ENCODE measurements around the gene ARL2BP. TPM values are rescaled to one million over a fixed set of nuclear protein-coding genes. Genes with fewer than 3 reads are reported as not detected.

Gene ARL2BP
- total and polyA plus RNA-seq, 9 of the 15 experiments (the other 6 are each of a cell fraction or from before 2014, with no cell fraction given): 16.7 to 41.8 (median 27.2) TPM

DNA sequence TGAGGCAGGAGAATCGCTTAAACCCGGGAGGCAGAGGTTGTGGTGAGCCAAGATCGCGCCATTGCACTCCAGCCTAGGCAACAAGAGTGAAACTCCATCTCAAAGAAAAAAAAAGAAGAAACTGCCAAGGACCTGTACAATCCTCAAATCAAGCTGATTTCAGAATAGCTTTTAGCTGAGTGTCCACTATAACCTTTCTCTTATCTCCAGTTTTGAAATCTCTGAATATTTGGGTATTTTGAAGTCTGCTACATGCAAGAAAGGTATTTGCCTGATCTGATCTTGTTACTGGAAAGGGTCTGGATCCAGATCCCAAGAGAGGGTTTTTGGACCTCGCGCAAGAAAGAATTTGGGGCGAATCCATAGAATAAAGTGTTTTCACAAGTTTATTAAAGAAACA, 19.1 kb upstream of the ARL2BP start:
- ATAC-seq (no peak), DNase-seq (ENCODE audit: extremely low read depth in 1 of 4, low spot score in 3 of 4) (no peak), FAIRE-seq (no peak)
- in situ Hi-C loops (cut with MboI): no loop called here
- H3K9ac ChIP-seq (ENCODE audit: insufficient read depth in 1 of 2, low read depth in 2 of 2, low read length in 2 of 2): no peak overlapping the region
- H3K4me1 ChIP-seq (replicated peaks in 1 of 2; ENCODE audit: control insufficient read depth in 2 of 2, insufficient read depth in 2 of 2, low read length in 2 of 2): no peaks in the 10 kb centered on the region
- peaks cover 86% of the 10 kb centered on the region for H3K36me3 ChIP-seq (ENCODE audit: control insufficient read depth, insufficient read depth, low read length)
- H3K9me1 ChIP-seq (ENCODE audit: control insufficient read depth, insufficient read depth, low read length): no peaks in the 10 kb centered on the region
- H3K27ac ChIP-seq (ENCODE audit: extremely low read depth, low read depth, low read length): no peak overlapping the region
- H3K4me3 ChIP-seq: no peak overlapping the region
- H3K79me2 ChIP-seq (ENCODE audit: control insufficient read depth, insufficient read depth, low read length): no peaks in the 10 kb centered on the region
- TF ChIP-seq MTA2 (IDR thresholded peaks at IDR 0.05; ENCODE audit: low read depth) (no peak), RAD21 (CRISPR knock-in tag; conservative IDR thresholded peaks at IDR 0.05 in 1 of 2, IDR thresholded peaks at IDR 0.05 in 1 of 2) (no peak)
- TF ChIP-seq, protein P1, sequence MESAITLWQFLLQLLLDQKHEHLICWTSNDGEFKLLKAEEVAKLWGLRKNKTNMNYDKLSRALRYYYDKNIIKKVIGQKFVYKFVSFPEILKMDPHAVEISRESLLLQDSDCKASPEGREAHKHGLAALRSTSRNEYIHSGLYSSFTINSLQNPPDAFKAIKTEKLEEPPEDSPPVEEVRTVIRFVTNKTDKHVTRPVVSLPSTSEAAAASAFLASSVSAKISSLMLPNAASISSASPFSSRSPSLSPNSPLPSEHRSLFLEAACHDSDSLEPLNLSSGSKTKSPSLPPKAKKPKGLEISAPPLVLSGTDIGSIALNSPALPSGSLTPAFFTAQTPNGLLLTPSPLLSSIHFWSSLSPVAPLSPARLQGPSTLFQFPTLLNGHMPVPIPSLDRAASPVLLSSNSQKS (CRISPR knock-in tag; IDR thresholded peaks at IDR 0.05): no peak
- TF ChIP-seq, protein P2, sequence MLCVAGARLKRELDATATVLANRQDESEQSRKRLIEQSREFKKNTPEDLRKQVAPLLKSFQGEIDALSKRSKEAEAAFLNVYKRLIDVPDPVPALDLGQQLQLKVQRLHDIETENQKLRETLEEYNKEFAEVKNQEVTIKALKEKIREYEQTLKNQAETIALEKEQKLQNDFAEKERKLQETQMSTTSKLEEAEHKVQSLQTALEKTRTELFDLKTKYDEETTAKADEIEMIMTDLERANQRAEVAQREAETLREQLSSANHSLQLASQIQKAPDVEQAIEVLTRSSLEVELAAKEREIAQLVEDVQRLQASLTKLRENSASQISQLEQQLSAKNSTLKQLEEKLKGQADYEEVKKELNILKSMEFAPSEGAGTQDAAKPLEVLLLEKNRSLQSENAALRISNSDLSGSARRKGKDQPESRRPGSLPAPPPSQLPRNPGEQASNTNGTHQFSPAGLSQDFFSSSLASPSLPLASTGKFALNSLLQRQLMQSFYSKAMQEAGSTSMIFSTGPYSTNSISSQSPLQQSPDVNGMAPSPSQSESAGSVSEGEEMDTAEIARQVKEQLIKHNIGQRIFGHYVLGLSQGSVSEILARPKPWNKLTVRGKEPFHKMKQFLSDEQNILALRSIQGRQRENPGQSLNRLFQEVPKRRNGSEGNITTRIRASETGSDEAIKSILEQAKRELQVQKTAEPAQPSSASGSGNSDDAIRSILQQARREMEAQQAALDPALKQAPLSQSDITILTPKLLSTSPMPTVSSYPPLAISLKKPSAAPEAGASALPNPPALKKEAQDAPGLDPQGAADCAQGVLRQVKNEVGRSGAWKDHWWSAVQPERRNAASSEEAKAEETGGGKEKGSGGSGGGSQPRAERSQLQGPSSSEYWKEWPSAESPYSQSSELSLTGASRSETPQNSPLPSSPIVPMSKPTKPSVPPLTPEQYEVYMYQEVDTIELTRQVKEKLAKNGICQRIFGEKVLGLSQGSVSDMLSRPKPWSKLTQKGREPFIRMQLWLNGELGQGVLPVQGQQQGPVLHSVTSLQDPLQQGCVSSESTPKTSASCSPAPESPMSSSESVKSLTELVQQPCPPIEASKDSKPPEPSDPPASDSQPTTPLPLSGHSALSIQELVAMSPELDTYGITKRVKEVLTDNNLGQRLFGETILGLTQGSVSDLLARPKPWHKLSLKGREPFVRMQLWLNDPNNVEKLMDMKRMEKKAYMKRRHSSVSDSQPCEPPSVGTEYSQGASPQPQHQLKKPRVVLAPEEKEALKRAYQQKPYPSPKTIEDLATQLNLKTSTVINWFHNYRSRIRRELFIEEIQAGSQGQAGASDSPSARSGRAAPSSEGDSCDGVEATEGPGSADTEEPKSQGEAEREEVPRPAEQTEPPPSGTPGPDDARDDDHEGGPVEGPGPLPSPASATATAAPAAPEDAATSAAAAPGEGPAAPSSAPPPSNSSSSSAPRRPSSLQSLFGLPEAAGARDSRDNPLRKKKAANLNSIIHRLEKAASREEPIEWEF (CRISPR knock-in tag; IDR thresholded peaks at IDR 0.05): no peak
- H3K9me3 ChIP-seq (replicated peaks; ENCODE audit: control insufficient read depth, insufficient read depth, low read depth, low read length): no peaks in the 10 kb centered on the region
- ChIA-PET POLR2A (interaction anchor here (0.8 to 1.7 kb wide), 2 partner anchors 14 to 17 kb away, joined by 3 to 5 read pairs; no protein-coding TSS in a partner anchor), CTCF (ENCODE audit: low intra/inter-chr PET ratio) (no interaction called here)
- no peaks in the 10 kb centered on the region for H4K20me1 ChIP-seq (replicated peaks; ENCODE audit: control insufficient read depth, insufficient read depth, low read length)
- intact Hi-C loops (cut with micrococcal nuclease): no loop called here
- BruUV-seq (replicated peaks): no TSS peak
- H3K27me3 ChIP-seq (ENCODE audit: control insufficient read depth in 2 of 2, insufficient read depth in 2 of 2, low read length in 2 of 2): no peaks in the 10 kb centered on the region
- H2AFZ ChIP-seq (ENCODE audit: low read depth, low read length): no peak overlapping the region
- WGBS (ENCODE audit: insufficient coverage, low coverage, missing lambda C conversion rate): 93% methylated on average over 7 of the region's 7 CpGs
- no peak overlapping the region for H3K4me2 ChIP-seq (ENCODE audit: insufficient read depth, low read length)

All from K562 (cell line).